Effector memory CD8-positive, alpha-beta T cell (primary cell): ENCODE data around the gene GSTM3.

Experiments
- ATAC-seq: fragments of 150-1000 bp; cut with Tn5 transposase; replicated peaks from 2 replicates; pipeline ENCODE4 v1.10.0; 2021; ENCODE audit warnings: mild to moderate bottlenecking, moderate library complexity
- DNase-seq, 3 experiments: peaks; one replicate each; pipeline ENCODE4 v3.0.0; 2021
- H3K27ac Mint-ChIP-seq, 2 donors: one replicate each; pipeline ENCODE4 v1.8.0; 2022; ENCODE audit warnings: mild to moderate bottlenecking in 2 of 2, mixed read lengths in 2 of 2, moderate library complexity in 2 of 2
- H3K27me3 Mint-ChIP-seq, 2 donors: one replicate each; pipeline ENCODE4 v1.8.0; 2022; ENCODE audit warnings: mixed read lengths in 2 of 2
- H3K36me3 Mint-ChIP-seq: one replicate; pipeline ENCODE4 v1.8.0; 2022; ENCODE audit warnings: mild to moderate bottlenecking, moderate library complexity, mixed read lengths; ENCODE audit not compliant: insufficient read depth
- H3K4me1 Mint-ChIP-seq, 2 donors: one replicate each; pipeline ENCODE4 v1.8.0; 2022; ENCODE audit warnings: low read depth in 2 of 2, mixed read lengths in 2 of 2
- H3K4me3 Mint-ChIP-seq, 2 donors: one replicate each; pipeline ENCODE4 v1.8.0; 2022; ENCODE audit warnings: mild to moderate bottlenecking in 2 of 2, mixed read lengths in 2 of 2, moderate library complexity in 2 of 2
- H3K9me3 Mint-ChIP-seq, 2 donors: one replicate each; pipeline ENCODE4 v1.8.0; 2022; ENCODE audit warnings: mixed read lengths in 2 of 2
- total RNA-seq, 9 experiments: gene quantifications; one replicate each; lab custom pipeline; 2026; lab: John Stamatoyannopoulos, UW

The GSTM3 gene
- 4.1 to 28.1 (median 10.6) reads per million in 9 experiments for total RNA-seq

GRCh38 chr1:109740615-109741373, at the start of gene GSTM3:
Gene GSTM3, minus strand, starts transcription at chr1:109741038. Its CDS starts 751 bp downstream, at chr1:109740287.
- H3K9me3 Mint-ChIP-seq, result no peaks in the 10 kb centered on the region
- DNase-seq, result no peak
- H3K4me3 Mint-ChIP-seq, result peak within 1 kb of the TSS; percentile 61 to 64
- H3K36me3 Mint-ChIP-seq, result no peaks in the 10 kb centered on the region
- H3K27ac Mint-ChIP-seq, result peak within 1 kb of the TSS in 1 of 2 donors; percentile 55
- peaks cover 43 to 49% of the 10 kb centered on the region in 2 donors for H3K27me3 Mint-ChIP-seq
- H3K4me1 Mint-ChIP-seq, result peaks cover 9 to 12% of the 10 kb centered on the region in 2 donors
- ATAC-seq, result no peak

DNA sequence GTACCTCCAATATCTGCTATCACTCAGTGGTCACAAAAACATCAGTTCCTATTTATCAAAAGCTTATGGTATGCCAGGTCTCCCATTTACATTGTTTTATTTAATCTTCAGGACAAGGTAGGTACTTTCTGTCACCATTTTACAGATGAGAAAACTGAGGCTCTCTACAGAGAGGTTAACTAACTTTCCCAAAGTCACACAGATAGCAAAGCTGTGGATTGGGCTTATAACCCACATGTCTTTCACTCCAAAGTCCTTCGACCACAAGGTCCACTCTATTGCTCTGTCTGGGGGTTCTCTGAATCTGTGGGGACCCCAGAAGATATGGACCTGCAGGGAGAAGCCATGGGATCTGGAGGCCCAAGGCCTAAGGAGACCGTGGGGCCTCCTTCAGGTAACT, 49.5 kb upstream of the GSTM3 start:
- no peaks in the 10 kb centered on the region for H3K9me3 Mint-ChIP-seq
- peaks cover 6% of the 10 kb centered on the region for H3K36me3 Mint-ChIP-seq
- ATAC-seq, result no peak
- peak overlapping the region; percentile 92 for H3K27ac Mint-ChIP-seq
- H3K27me3 Mint-ChIP-seq, result no peaks in the 10 kb centered on the region
- peaks cover 39 to 57% of the 10 kb centered on the region in 2 donors for H3K4me1 Mint-ChIP-seq
- H3K4me3 Mint-ChIP-seq, result peak overlapping the region; percentile 57 to 66
- DNase-seq, result no peak

DNA sequence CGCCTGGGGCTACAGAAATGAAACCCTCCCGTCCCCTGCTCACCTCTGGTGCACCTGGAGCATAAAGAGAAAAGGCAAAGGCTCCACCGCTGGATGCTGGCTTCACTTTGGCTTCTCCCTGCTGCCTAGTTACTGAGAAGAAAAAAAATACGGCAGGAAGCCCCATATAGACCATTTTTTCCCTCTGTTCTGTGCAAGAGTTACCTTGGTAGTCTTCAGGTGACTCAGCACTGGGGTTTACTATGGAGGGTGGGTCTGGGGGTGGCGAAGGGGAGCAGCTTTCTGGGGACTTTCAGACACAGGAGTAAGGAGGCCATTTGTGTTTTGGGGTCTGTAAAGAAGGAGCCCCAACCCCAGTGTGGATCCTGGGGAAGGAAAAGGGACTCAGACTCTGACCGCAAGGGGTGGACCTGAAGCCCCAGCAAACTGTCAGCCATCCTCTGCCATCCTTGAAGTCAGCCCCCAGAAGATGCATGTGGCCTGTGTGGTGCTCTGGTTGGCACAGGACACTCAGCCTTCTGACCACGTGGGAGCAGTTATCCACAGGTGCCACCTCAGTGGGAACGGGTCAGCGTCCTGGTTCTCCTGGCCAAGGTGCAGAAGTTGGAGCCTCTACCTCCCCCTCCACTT, 48.8 kb upstream of the GSTM3 start:
- H3K36me3 Mint-ChIP-seq, result peaks cover 6% of the 10 kb centered on the region
- DNase-seq (no peak), ATAC-seq (no peak)
- H3K27me3 Mint-ChIP-seq, result no peaks in the 10 kb centered on the region
- H3K9me3 Mint-ChIP-seq, result no peaks in the 10 kb centered on the region
- H3K27ac Mint-ChIP-seq, result peak overlapping the region; percentile 92
- peaks cover 34 to 54% of the 10 kb centered on the region in 2 donors for H3K4me1 Mint-ChIP-seq
- H3K4me3 Mint-ChIP-seq, result peak overlapping the region; percentile 37 to 56

DNA sequence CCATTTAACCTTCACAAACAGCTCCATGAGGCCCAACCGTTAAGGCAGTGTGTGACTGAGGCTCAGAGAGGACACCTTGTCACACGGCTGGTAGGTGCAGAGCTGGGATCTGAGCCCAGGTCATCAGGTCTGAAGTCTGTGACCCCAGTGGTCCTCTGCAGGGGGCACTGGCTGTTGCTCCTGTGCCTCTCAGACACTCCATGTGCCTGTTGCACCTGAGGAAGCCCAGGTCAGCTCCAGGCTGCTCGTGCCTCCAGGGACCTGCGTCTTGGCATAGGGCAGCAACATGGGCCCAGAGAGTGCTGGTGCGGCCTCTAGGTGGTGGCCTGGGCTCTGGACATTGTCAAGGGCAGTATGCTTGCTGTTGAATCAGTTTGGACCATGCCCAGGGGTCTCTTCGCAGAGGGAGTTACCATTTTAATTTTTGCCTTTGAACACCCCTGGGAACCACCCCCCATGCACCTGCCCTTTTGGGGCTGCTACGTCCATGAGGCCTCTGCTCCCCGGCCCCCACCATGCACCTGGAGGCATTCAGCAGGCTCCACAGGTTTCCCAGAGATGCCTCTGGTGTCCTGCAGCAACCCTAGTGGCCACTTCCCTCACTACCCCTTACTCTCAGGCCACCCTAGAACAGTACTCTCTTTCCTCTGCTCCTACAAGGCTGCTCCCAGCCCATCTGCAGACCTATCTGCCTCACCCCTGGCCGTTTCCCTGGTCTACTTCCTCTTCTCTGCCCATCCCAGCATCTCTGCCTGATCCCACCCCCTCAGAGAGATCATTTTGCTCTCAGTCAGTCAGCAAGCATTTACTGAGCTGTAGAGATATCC, 48.1 kb upstream of the GSTM3 start:
- peak overlapping the region; percentile 37 to 56 for H3K4me3 Mint-ChIP-seq
- DNase-seq (no peak), ATAC-seq (no peak)
- H3K27ac Mint-ChIP-seq, result peak overlapping the region; percentile 92
- peaks cover 7% of the 10 kb centered on the region for H3K36me3 Mint-ChIP-seq
- no peaks in the 10 kb centered on the region for H3K9me3 Mint-ChIP-seq
- H3K27me3 Mint-ChIP-seq, result no peaks in the 10 kb centered on the region
- H3K4me1 Mint-ChIP-seq, result peaks cover 27 to 46% of the 10 kb centered on the region in 2 donors

GRCh38 chr1:109787845-109788601, 47.2 kb upstream of the GSTM3 start:
- DNase-seq, result peak in 2 of 3 experiments; percentile 38
- Mint-ChIP-seq H3K36me3 (peaks cover 9% of the 10 kb centered on the region), H3K4me1 (peaks cover 18 to 37% of the 10 kb centered on the region in 2 donors), H3K27ac (peak overlapping the region in 1 of 2 donors; percentile 7), H3K4me3 (peak overlapping the region; percentile 11 to 56), H3K9me3 (no peaks in the 10 kb centered on the region), H3K27me3 (no peaks in the 10 kb centered on the region)
- ATAC-seq, result peak; percentile 57

DNA sequence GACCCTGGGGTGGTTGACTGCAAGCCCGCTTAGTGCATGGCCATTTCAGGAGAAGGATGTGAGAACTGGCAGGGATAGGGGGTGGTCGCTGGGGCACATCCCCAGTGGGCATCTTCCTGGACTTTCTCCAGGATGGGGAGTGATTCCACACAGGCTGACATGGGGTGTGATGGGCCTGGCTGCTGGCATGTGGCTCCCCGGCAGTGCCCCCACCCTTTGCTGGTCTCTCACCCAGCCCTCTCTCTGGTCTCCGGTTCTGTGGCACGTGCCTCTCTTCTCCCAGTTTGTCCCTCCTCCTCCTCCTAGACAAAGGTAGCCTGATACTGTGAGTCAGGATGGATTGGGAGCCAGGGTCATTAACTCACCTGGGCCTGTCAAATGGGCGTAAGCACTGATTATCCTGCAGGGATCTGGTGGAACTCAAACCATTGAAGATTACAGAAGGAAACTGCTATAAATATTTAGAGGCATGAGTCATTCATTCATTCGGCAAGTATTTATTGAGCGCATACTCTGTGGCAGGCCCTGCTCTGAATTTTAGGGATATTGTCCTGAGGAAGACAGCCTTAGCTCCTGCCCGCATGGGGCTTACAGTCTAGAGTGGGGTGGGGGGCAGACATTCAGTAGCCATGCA, 46.5 kb upstream of the GSTM3 start:
- no peak overlapping the region for H3K4me3 Mint-ChIP-seq
- no peaks in the 10 kb centered on the region for H3K27me3 Mint-ChIP-seq
- H3K9me3 Mint-ChIP-seq, result no peaks in the 10 kb centered on the region
- peaks cover 9% of the 10 kb centered on the region for H3K36me3 Mint-ChIP-seq
- H3K4me1 Mint-ChIP-seq, result peaks cover 15 to 34% of the 10 kb centered on the region in 2 donors
- DNase-seq (no peak), ATAC-seq (no peak)
- H3K27ac Mint-ChIP-seq, result peak overlapping the region in 1 of 2 donors; percentile 7

DNA sequence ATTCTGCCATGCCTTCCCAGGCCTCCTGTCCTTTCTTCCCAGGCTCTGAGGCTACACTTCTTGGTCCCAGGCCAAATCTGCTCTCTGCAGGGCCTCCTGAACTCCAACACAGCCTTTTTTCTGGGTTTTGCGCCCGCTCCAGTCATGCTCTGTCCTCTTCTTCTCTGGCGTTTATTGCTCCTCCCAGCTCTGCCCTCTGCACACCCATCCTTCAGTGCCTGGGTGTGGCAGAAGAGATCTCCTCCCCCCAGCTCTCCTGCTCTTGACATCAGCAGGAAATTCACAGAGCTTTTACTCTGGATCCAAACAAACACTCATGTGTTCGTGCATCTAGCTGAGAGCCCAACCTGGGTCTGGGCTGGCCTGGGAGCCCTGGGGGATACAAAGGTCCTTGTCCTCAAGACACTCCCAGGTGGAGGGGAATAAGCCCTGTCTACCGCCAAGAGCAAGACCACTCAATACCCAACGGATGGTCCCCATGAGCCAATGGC, 45.7 kb upstream of the GSTM3 start:
- H3K36me3 Mint-ChIP-seq, result peaks cover 9% of the 10 kb centered on the region
- DNase-seq (no peak), ATAC-seq (no peak)
- no peaks in the 10 kb centered on the region for H3K9me3 Mint-ChIP-seq
- H3K27me3 Mint-ChIP-seq, result no peaks in the 10 kb centered on the region
- H3K4me3 Mint-ChIP-seq, result no peak overlapping the region
- H3K4me1 Mint-ChIP-seq, result peaks cover 15 to 32% of the 10 kb centered on the region in 2 donors
- no peak overlapping the region for H3K27ac Mint-ChIP-seq

- H3K36me3 Mint-ChIP-seq, result peaks cover 9% of the 10 kb centered on the region
- H3K4me3 Mint-ChIP-seq, result no peak overlapping the region
- H3K4me1 Mint-ChIP-seq, result peaks cover 11 to 27% of the 10 kb centered on the region in 2 donors
- ATAC-seq, result no peak
- H3K27ac Mint-ChIP-seq, result no peak overlapping the region
- no peak for DNase-seq
- H3K9me3 Mint-ChIP-seq, result no peaks in the 10 kb centered on the region
- no peaks in the 10 kb centered on the region for H3K27me3 Mint-ChIP-seq
These were observed 45.3 kb upstream of the GSTM3 start for GRCh38 chr1:109786112-109786480.

DNA sequence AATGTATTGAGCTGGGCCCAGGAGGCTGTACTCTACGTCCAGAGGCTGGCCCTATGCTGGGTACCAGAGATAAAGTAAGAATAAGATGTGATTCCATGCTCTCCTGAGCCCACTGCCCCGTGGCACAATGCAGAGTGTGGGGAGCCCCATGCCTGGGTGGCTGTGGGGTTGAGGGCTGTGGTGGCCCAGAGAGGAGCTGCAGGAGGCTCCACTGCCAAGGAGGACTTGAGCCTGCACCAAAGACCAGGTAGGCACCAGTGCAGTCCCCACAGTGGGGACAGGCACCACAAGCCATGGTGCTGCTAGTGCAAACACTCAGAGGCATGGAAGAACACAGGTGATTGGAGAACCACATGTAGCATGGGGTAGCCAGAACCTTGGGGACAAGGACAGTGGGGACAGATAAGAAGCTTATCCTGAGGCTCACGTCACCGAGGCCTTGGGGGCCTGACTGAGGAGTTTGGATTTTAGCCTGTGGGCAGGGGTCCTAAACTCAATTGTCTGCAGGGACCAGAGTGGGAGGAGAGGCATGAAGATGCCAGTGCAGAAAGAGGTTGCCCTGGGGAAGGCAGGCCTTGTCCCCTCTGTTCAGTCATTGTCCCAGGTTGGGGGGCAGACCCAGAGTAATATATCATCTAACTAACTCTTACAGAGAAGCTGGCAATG, 44.7 kb upstream of the GSTM3 start:
- H3K4me1 Mint-ChIP-seq, result peaks cover 6 to 22% of the 10 kb centered on the region in 2 donors
- H3K27me3 Mint-ChIP-seq, result no peaks in the 10 kb centered on the region
- no peaks in the 10 kb centered on the region for H3K9me3 Mint-ChIP-seq
- ATAC-seq (no peak), DNase-seq (no peak)
- no peak overlapping the region for H3K4me3 Mint-ChIP-seq
- H3K36me3 Mint-ChIP-seq, result peaks cover 9% of the 10 kb centered on the region
- no peak overlapping the region for H3K27ac Mint-ChIP-seq

- no peak for DNase-seq
- Mint-ChIP-seq H3K4me1 (peaks cover 5 to 18% of the 10 kb centered on the region in 2 donors), H3K4me3 (no peak overlapping the region), H3K36me3 (peaks cover 9% of the 10 kb centered on the region), H3K27me3 (no peaks in the 10 kb centered on the region), H3K27ac (no peak overlapping the region), H3K9me3 (no peaks in the 10 kb centered on the region)
- ATAC-seq, result no peak
These were observed 43.9 kb upstream of the GSTM3 start for GRCh38 chr1:109784551-109785252.

GRCh38 chr1:109783436-109783835, 42.6 kb upstream of the GSTM3 start:
- H3K27ac Mint-ChIP-seq, result no peak overlapping the region

More at GRCh38 chr1:109783436-109783835, 42.6 kb upstream of the GSTM3 start:
- Mint-ChIP-seq H3K4me1 (peaks cover 0 to 7% of the 10 kb centered on the region in 2 donors), H3K4me3 (no peak overlapping the region), H3K9me3 (no peaks in the 10 kb centered on the region), H3K36me3 (peaks cover 7% of the 10 kb centered on the region), H3K27me3 (no peaks in the 10 kb centered on the region)
- ATAC-seq, result no peak
- DNase-seq, result no peak
